GM12874 (cell line): ENCODE data around the gene KDM4C.

Experiments used
- CTCF ChIP-seq: IDR thresholded peaks from 2 replicates; pipeline ENCODE4 v1.5.1; 2011; ENCODE audit warnings: low read depth, mild to moderate bottlenecking, control low read depth, low read length, moderate library complexity; ENCODE audit not compliant: insufficient read depth

KDM4C gene

GRCh38 chr9:6928863-6929262, 171.1 kb downstream of the KDM4C start:
- no peak for TF ChIP-seq CTCF

- TF ChIP-seq CTCF, result no peak
Measured at GRCh38 chr9:6929441-6930215, 171.9 kb downstream of the KDM4C start.

GRCh38 chr9:6930827-6931226, 173.1 kb downstream of the KDM4C start:
- no peak for TF ChIP-seq CTCF

GRCh38 chr9:6931913-6932312, 174.1 kb downstream of the KDM4C start:
- no peak for TF ChIP-seq CTCF

GRCh38 chr9:6936103-6936502, 178.3 kb downstream of the KDM4C start:
- TF ChIP-seq CTCF, result no peak

- no peak for TF ChIP-seq CTCF
Measured at GRCh38 chr9:6937209-6937608, 179.4 kb downstream of the KDM4C start.

GRCh38 chr9:6938447-6938846, 180.7 kb downstream of the KDM4C start:
- no peak for TF ChIP-seq CTCF
